Non-pigmented ciliary epithelial cell (primary cell): ENCODE data around the gene ARHGAP28.
"Not testable (repeated sequence)": the region's sequence is repeated elsewhere in the genome, so short reads cannot be mapped to it uniquely, and the experiment has no call there.

Experiments
- DNase-seq: peaks from one replicate; pipeline ENCODE4 v3.0.0-alpha.2; 2010; ENCODE audit warnings: low read depth

ARHGAP28 gene

GRCh38 chr18:6819332-6819731, 89.8 kb downstream of the ARHGAP28 start:
- DNase-seq = no peak

GRCh38 chr18:6820314-6820713, 90.8 kb downstream of the ARHGAP28 start:
- no peak for DNase-seq

GRCh38 chr18:6821356-6821755, 91.8 kb downstream of the ARHGAP28 start:
- no peak for DNase-seq

GRCh38 chr18:6827161-6827560, 97.6 kb downstream of the ARHGAP28 start:
- DNase-seq = not testable (repeated sequence)

GRCh38 chr18:6827566-6827965, 98.0 kb downstream of the ARHGAP28 start:
- DNase-seq = not testable (repeated sequence)

- DNase-seq = no peak
Observed at GRCh38 chr18:6830916-6831315, 101.4 kb downstream of the ARHGAP28 start.

GRCh38 chr18:6835345-6835744, 105.8 kb downstream of the ARHGAP28 start:
- no peak for DNase-seq

- DNase-seq = no peak
Observed at GRCh38 chr18:6836331-6836730, 106.8 kb downstream of the ARHGAP28 start.

- DNase-seq = no peak
Observed at GRCh38 chr18:6837904-6838303, 108.4 kb downstream of the ARHGAP28 start.

GRCh38 chr18:6842081-6842480, 112.6 kb downstream of the ARHGAP28 start:
- DNase-seq = no peak

- DNase-seq = no peak
Observed at GRCh38 chr18:6843308-6843707, 113.8 kb downstream of the ARHGAP28 start.

- DNase-seq = not testable (repeated sequence)
Observed at GRCh38 chr18:6845521-6845920, 116.0 kb downstream of the ARHGAP28 start.

GRCh38 chr18:6850396-6850795, 120.9 kb downstream of the ARHGAP28 start:
- no peak for DNase-seq

GRCh38 chr18:6851480-6851879, 122.0 kb downstream of the ARHGAP28 start:
- DNase-seq = no peak

- no peak for DNase-seq
Observed at GRCh38 chr18:6854811-6855210, 125.3 kb downstream of the ARHGAP28 start.

GRCh38 chr18:6855767-6856166, 126.3 kb downstream of the ARHGAP28 start:
- DNase-seq = no peak

- DNase-seq = no peak
Observed at GRCh38 chr18:6857300-6857699, 127.8 kb downstream of the ARHGAP28 start.

- no peak for DNase-seq
Observed at GRCh38 chr18:6859676-6860422, 130.3 kb downstream of the ARHGAP28 start.

- DNase-seq = no peak
Observed at GRCh38 chr18:6860804-6861448, 131.4 kb downstream of the ARHGAP28 start.

GRCh38 chr18:6865251-6865650, 135.7 kb downstream of the ARHGAP28 start:
- no peak for DNase-seq

GRCh38 chr18:6866552-6867085, 137.1 kb downstream of the ARHGAP28 start:
- DNase-seq = no peak

- no peak for DNase-seq
Observed at GRCh38 chr18:6868033-6868432, 138.5 kb downstream of the ARHGAP28 start.

- no peak for DNase-seq
Observed at GRCh38 chr18:6871566-6871965, 142.1 kb downstream of the ARHGAP28 start.
